NB4 (cell line): Measurements from ENCODE around the gene ASAP2.

Source experiments
- DNase-seq: peaks from one replicate; pipeline ENCODE4 v3.0.0; 2010; ENCODE audit warnings: low read depth
- H3K4me3 ChIP-seq: one replicate; pipeline ENCODE4 v1.5.1; 2011; ENCODE audit warnings: mild to moderate bottlenecking, low read depth, low read length, moderate library complexity
- CTCF ChIP-seq: IDR thresholded peaks from one replicate; pipeline ENCODE4 v1.5.1; 2012; ENCODE audit warnings: low read depth, low read length
- MAX ChIP-seq: IDR thresholded peaks from 2 replicates; pipeline ENCODE4 v1.6.1; 2011; ENCODE audit warnings: low read depth, low read length
- MYC ChIP-seq: IDR thresholded peaks from 2 replicates; pipeline ENCODE4 v1.6.1; 2011; ENCODE audit warnings: low read depth, low read length
- POLR2A ChIP-seq: IDR thresholded peaks from 2 replicates; pipeline ENCODE4 v1.6.1; 2011; ENCODE audit warnings: mild to moderate bottlenecking; ENCODE audit not compliant: insufficient read length; ENCODE audit errors: extremely low read depth

The ASAP2 gene

GRCh38 chr2:9230051-9230802 is 23.6 kb downstream of the ASAP2 start:
- DNase-seq, result no peak
- TF ChIP-seq POLR2A (no peak), MAX (no peak), CTCF (no peak), MYC (no peak)
- H3K4me3 ChIP-seq, result no peak overlapping the region

- H3K4me3 ChIP-seq, result no peak overlapping the region
- TF ChIP-seq MYC (no peak), MAX (no peak), CTCF (no peak), POLR2A (no peak)
- peak; percentile 78 for DNase-seq
These were observed 24.3 kb downstream of the ASAP2 start for GRCh38 chr2:9230881-9231280.

- no peak for DNase-seq
- TF ChIP-seq MAX (no peak), MYC (no peak), CTCF (no peak), POLR2A (no peak)
- H3K4me3 ChIP-seq, result no peak overlapping the region
These were observed 24.9 kb downstream of the ASAP2 start for GRCh38 chr2:9231291-9232165.

GRCh38 chr2:9232166-9232479 is 25.5 kb downstream of the ASAP2 start:
- no peak for TF ChIP-seq MYC
- TF ChIP-seq MAX, result no peak
- no peak for TF ChIP-seq POLR2A
- TF ChIP-seq CTCF, result no peak
- DNase-seq, result no peak
- H3K4me3 ChIP-seq, result no peak overlapping the region

- TF ChIP-seq CTCF (no peak), POLR2A (no peak), MYC (no peak), MAX (no peak)
- peak; percentile 19 for DNase-seq
- H3K4me3 ChIP-seq, result no peak overlapping the region
These were observed 26.3 kb downstream of the ASAP2 start for GRCh38 chr2:9232886-9233285.
